IMR-90 (cell line): ENCODE measurements around the gene SP2. TPM values are rescaled to one million over a fixed set of nuclear protein-coding genes. Genes with fewer than 3 reads are reported as not detected.
A peak's percentile ranks its signal among the peaks of the same experiment; 100 is the strongest.

Source experiments
- ATAC-seq: fragments of 200-7000 bp; cut with Tn5 transposase; 2 replicates; pipeline ENCODE4 v1.9.1; 2020; ENCODE audit warnings: low read depth, mild to moderate bottlenecking, moderate library complexity
- BruUV-seq: library from RNA; stranded (reverse); fragments of 400-500 nt; replicated peaks from 2 replicates; lab custom pipeline; 2021; lab: Mats Ljungman, UMichigan
- CTCF ChIA-PET: fragments of 300-600 bp; formaldehyde crosslinking; extraction: SDS; loops from one replicate; lab custom pipeline; 2021; ENCODE audit warnings: antibody characterized with exemption; lab: Yijun Ruan, JAX
- POLR2A ChIA-PET: fragments of 300-600 bp; sonication (Branson Sonifier 250); formaldehyde crosslinking; loops from one replicate; lab custom pipeline; 2022; ENCODE audit warnings: antibody characterized with exemption; ENCODE audit not compliant: unreplicated experiment; lab: Charles Lee
- DNase-seq: peaks from one replicate; pipeline ENCODE4 v3.0.0; 2013
- H2AFZ ChIP-seq: replicated peaks from 2 replicates; pipeline ENCODE3; 2013; ENCODE audit warnings: low read length, mild to moderate bottlenecking; ENCODE audit not compliant: poor library complexity
- H2AK5ac ChIP-seq: 2 replicates; pipeline ENCODE4 v1.6.1; 2013; ENCODE audit warnings: low read depth, low read length, inconsistent platforms
- H2AK9ac ChIP-seq: replicated peaks from 2 replicates; pipeline ENCODE3; 2013; ENCODE audit warnings: mild to moderate bottlenecking, low read depth, low read length, moderate library complexity; ENCODE audit not compliant: poor library complexity
- H2BK120ac ChIP-seq: 2 replicates; pipeline ENCODE4 v1.6.1; 2013; ENCODE audit warnings: low read depth, low read length, inconsistent platforms
- H2BK15ac ChIP-seq: 3 replicates; pipeline ENCODE4 v1.6.1; 2013; ENCODE audit warnings: low read depth, low read length, inconsistent platforms
- H2BK20ac ChIP-seq: 2 replicates; pipeline ENCODE4 v1.6.1; 2013; ENCODE audit warnings: low read depth, mild to moderate bottlenecking, inconsistent platforms, low read length, moderate library complexity
- H2BK5ac ChIP-seq: 2 replicates; pipeline ENCODE4 v1.6.1; 2013; ENCODE audit warnings: mild to moderate bottlenecking, low read depth, low read length, inconsistent platforms; ENCODE audit not compliant: poor library complexity, severe bottlenecking
- H3K14ac ChIP-seq: replicated peaks from 2 replicates; pipeline ENCODE4 v1.6.1; 2013; ENCODE audit warnings: low read depth, low read length, inconsistent platforms
- H3K18ac ChIP-seq: 2 replicates; pipeline ENCODE4 v1.6.1; 2013; ENCODE audit warnings: low read depth, low read length, control low read depth
- H3K23ac ChIP-seq: 2 replicates; pipeline ENCODE4 v1.6.1; 2013; ENCODE audit warnings: low read depth, low read length, inconsistent platforms
- H3K27ac ChIP-seq: 2 replicates; pipeline ENCODE4 v1.5.1; 2013; ENCODE audit warnings: mild to moderate bottlenecking, control low read depth, low read length; ENCODE audit not compliant: insufficient read depth
- H3K27me3 ChIP-seq: 2 replicates; pipeline ENCODE4 v1.6.1; 2013; ENCODE audit warnings: low read length; ENCODE audit not compliant: control insufficient read depth, insufficient read depth
- H3K36me3 ChIP-seq: 2 replicates; pipeline ENCODE4 v1.6.1; 2013; ENCODE audit warnings: low read length, mixed read lengths; ENCODE audit not compliant: control insufficient read depth, insufficient read depth
- H3K4ac ChIP-seq: 2 replicates; pipeline ENCODE4 v1.6.1; 2013; ENCODE audit warnings: low read depth, low read length, inconsistent platforms
- H3K4me1 ChIP-seq: 2 replicates; pipeline ENCODE4 v1.6.1; 2013; ENCODE audit warnings: low read length, mixed read lengths; ENCODE audit not compliant: control insufficient read depth, insufficient read depth
- H3K4me2 ChIP-seq: 2 replicates; pipeline ENCODE4 v1.6.1; 2013; ENCODE audit warnings: low read depth, mild to moderate bottlenecking, control low read depth, low read length, moderate library complexity
- H3K4me3 ChIP-seq: 2 replicates; pipeline ENCODE4 v1.5.1; 2013; ENCODE audit warnings: low read depth, mild to moderate bottlenecking, control low read depth, low read length, moderate library complexity; ENCODE audit not compliant: insufficient read depth
- H3K56ac ChIP-seq: 2 replicates; pipeline ENCODE4 v1.6.1; 2013; ENCODE audit warnings: low read length, inconsistent platforms; ENCODE audit not compliant: insufficient read depth; ENCODE audit errors: extremely low read depth
- H3K79me1 ChIP-seq, 2 experiments: 2 replicates each; pipeline ENCODE4 v1.6.1; 2013; ENCODE audit warnings: low read length in 2 of 2, inconsistent platforms in 1 of 2, low read depth in 1 of 2
- H3K9ac ChIP-seq: 2 replicates; pipeline ENCODE4 v1.6.1; 2013; ENCODE audit warnings: low read depth, low read length, control low read depth
- H3K9me1 ChIP-seq: 2 replicates; pipeline ENCODE4 v1.6.1; 2013; ENCODE audit warnings: low read length, inconsistent platforms; ENCODE audit not compliant: insufficient read depth
- H3K9me3 ChIP-seq: 2 replicates; pipeline ENCODE4 v1.6.1; 2013; ENCODE audit warnings: low read length; ENCODE audit not compliant: control insufficient read depth, insufficient read depth
- H4K20me1 ChIP-seq: 2 replicates; pipeline ENCODE4 v1.6.1; 2013; ENCODE audit warnings: low read length, inconsistent platforms; ENCODE audit not compliant: insufficient read depth
- H4K5ac ChIP-seq: 2 replicates; pipeline ENCODE4 v1.6.1; 2013; ENCODE audit warnings: mild to moderate bottlenecking, low read depth, low read length, control low read depth
- H4K8ac ChIP-seq, 2 experiments: 2 replicates each; pipeline ENCODE4 v1.6.1; 2013; ENCODE audit warnings: low read depth in 2 of 2, low read length in 2 of 2, control low read depth in 1 of 2, inconsistent platforms in 1 of 2
- H4K91ac ChIP-seq: 2 replicates; pipeline ENCODE4 v1.6.1; 2013; ENCODE audit warnings: low read depth, low read length, inconsistent platforms; ENCODE audit not compliant: insufficient read depth
- BHLHE40 ChIP-seq: fragments of 150-350 bp; IDR thresholded peaks from 2 replicates; pipeline ENCODE4 v1.6.1; 2016; ENCODE audit warnings: mild to moderate bottlenecking, low read depth, low read length
- CHD1 ChIP-seq: IDR thresholded peaks from 2 replicates; pipeline ENCODE4 v1.6.1; 2012; ENCODE audit warnings: low read depth, low read length, improper control_type of control experiment
- ELK1 ChIP-seq: fragments of 150-350 bp; IDR thresholded peaks from 2 replicates; pipeline ENCODE4 v1.6.1; 2016; ENCODE audit warnings: low read depth, mild to moderate bottlenecking, low read length, moderate library complexity, borderline replicate concordance
- NFE2L2 ChIP-seq: fragments of 150-350 bp; IDR thresholded peaks from 2 replicates; pipeline ENCODE4 v1.6.1; 2016; ENCODE audit warnings: low read depth, mild to moderate bottlenecking, low read length
- POLR2A ChIP-seq: IDR thresholded peaks from 2 replicates; pipeline ENCODE4 v1.6.1; 2012; ENCODE audit warnings: mild to moderate bottlenecking, low read depth, low read length
- RAD21 ChIP-seq: IDR thresholded peaks from 2 replicates; pipeline ENCODE4 v1.6.1; 2012; ENCODE audit warnings: low read length, improper control_type of control experiment
- RFX5 ChIP-seq: IDR thresholded peaks from 2 replicates; pipeline ENCODE4 v1.8.0; 2012; ENCODE audit warnings: low read depth, mild to moderate bottlenecking, low read length, moderate library complexity
- SMC3 ChIP-seq: fragments of 150-350 bp; IDR thresholded peaks from 2 replicates; pipeline ENCODE4 v1.6.1; 2016; ENCODE audit warnings: low read depth, mild to moderate bottlenecking, antibody characterized with exemption, low read length, moderate library complexity
- WGBS, 2 experiments: methylation state at CpG; one replicate each; pipeline versions ENCODE4 v1.1.5 to v1.1.7; 2013; ENCODE audit warnings: missing lambda C conversion rate in 2 of 2; ENCODE audit not compliant: insufficient read length in 1 of 2; ENCODE audit errors: extremely low coverage in 2 of 2; 5-methylcytosine and 5-hydroxymethylcytosine counted together
- dilution Hi-C: fragments of 300-500 bp; cut with HindIII; formaldehyde crosslinking; loops from one replicate; pipeline ENCODE4 v1.14.3; 2018; ENCODE audit warnings: low sequenced_read_pairs; ENCODE audit not compliant: unreplicated experiment
- in situ Hi-C: fragments of 300-500 bp; cut with MboI; formaldehyde crosslinking; loops from 3 replicates; pipeline ENCODE4 v1.14.3; 2019; ENCODE audit warnings: low sequenced_read_pairs, inconsistent platforms, mixed read lengths
- intact Hi-C: fragments of 100-400 bp; cut with micrococcal nuclease; formaldehyde crosslinking; loops from 2 replicates; pipeline ENCODE4 v1.10.0; 2022
- polyA plus RNA-seq, 3 experiments: library from polyadenylated mRNA; depleted of rRNA; stranded (reverse); fragments of >200 nt; gene quantifications; 2 replicates each; pipeline ENCODE4 v1.2.3, GENCODE V29; 2012; ENCODE audit warnings: low replicate concordance in 1 of 3
- total RNA-seq: library from RNA; depleted of rRNA; stranded (reverse); fragments of >200 nt; gene quantifications from 2 replicates; pipeline ENCODE4 v1.2.3, GENCODE V29; 2012

The SP2 gene
- total and polyA plus RNA-seq, 2 of the 4 experiments (the other 2 are of a cell fraction) = 0.72 to 13.8 TPM

- ChIA-PET CTCF (no interaction called here), POLR2A (no interaction called here)
- H2BK5ac ChIP-seq = no peak overlapping the region
- H3K9me1 ChIP-seq = peaks cover 5% of the 10 kb centered on the region
- H4K5ac ChIP-seq = no peak overlapping the region
- H4K91ac ChIP-seq = no peak overlapping the region
- H3K4me3 ChIP-seq = no peak overlapping the region
- WGBS, 2 experiments = 75% methylated on average over 20 of the region's 20 CpGs; no CpG with 5 or more reads in 1 of the 2 experiments
- H3K56ac ChIP-seq = no peak overlapping the region
- H3K79me1 ChIP-seq = no peaks in the 10 kb centered on the region
- H2AK5ac ChIP-seq = peak overlapping the region; percentile 48
- no peak overlapping the region for H4K8ac ChIP-seq
- no peak for DNase-seq
- H2BK120ac ChIP-seq = no peak overlapping the region
- no peak overlapping the region for H3K27ac ChIP-seq
- H3K27me3 ChIP-seq = peaks cover 32% of the 10 kb centered on the region
- no peak overlapping the region for H3K4ac ChIP-seq
- no peaks in the 10 kb centered on the region for H3K36me3 ChIP-seq
- intact Hi-C loops (no loop called here), in situ Hi-C loops (no loop called here), dilution Hi-C loops (no loop called here)
- no peak for ATAC-seq
- TF ChIP-seq RAD21 (no peak), SMC3 (no peak), BHLHE40 (no peak), RFX5 (no peak), NFE2L2 (no peak), POLR2A (no peak), CHD1 (no peak), ELK1 (no peak)
- no peak overlapping the region for H2BK20ac ChIP-seq
- H3K4me1 ChIP-seq = peaks cover 8% of the 10 kb centered on the region
- peak overlapping the region; percentile 46; the same call in 1 of the 3 replicates for H2BK15ac ChIP-seq
- no peak overlapping the region for H3K18ac ChIP-seq
- H2AFZ ChIP-seq = peak overlapping the region; percentile 43
- no peak overlapping the region for H3K9ac ChIP-seq
- H3K4me2 ChIP-seq = no peak overlapping the region
- H4K20me1 ChIP-seq = no peaks in the 10 kb centered on the region
- H3K9me3 ChIP-seq = peaks cover 3% of the 10 kb centered on the region; the same call in 1 of the 2 replicates
- H3K14ac ChIP-seq = no peak overlapping the region
- H3K23ac ChIP-seq = no peak overlapping the region
- peak overlapping the region; percentile 31 for H2AK9ac ChIP-seq
- no TSS peak for BruUV-seq
Measured at GRCh38 chr17:47866941-47867340, 29.1 kb upstream of the SP2 start.
